ENCODE data around the gene POMP. TPM values are rescaled to one million over a fixed set of nuclear protein-coding genes. Genes with fewer than 3 reads are reported as not detected.

The POMP gene
- total RNA-seq, 2 experiments from 2014 or later, result 46.6 to 79.0 TPM

DNA sequence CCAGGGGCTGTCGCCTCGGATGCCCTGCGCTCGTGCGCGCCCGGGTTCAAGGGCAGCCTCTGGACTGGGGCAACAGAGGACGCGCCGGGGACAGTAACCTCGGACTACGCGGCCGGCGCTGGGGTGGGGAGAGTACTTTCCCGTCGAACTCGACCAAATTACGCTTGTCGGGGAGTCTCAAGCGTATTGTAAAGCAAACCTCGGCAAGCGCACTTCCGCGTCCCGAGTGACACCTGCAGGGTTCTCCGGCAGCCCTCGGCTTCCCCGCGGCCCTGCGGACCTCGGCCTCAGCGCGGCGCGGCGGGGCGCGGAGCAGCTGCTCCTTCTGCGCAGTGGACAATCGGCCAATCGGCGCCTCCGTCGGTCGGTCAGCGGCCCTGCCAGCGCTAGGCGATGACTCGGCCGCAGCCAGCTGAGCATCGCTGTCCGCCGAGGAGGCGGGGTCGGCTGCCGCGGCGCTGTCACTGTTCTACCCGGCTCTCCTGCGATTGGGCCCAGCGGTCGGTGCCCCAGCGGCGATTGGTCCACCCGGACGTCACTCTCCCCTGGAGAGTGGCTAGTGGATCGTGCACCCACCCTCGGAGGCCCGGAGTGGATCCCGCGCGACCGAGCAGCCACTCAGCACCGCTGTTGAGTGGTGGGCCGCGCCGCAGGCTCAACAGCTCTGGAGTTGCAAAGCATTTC lies 59.8 kb downstream of the POMP start, which contains the start of gene SLC46A3:
SLC46A3 (minus strand) TSS at position 428 of the 684 bp plus-strand sequence. CDS start 972 bp downstream, outside the sequence.
- Histone ChIP-seq H3K4me2 (ENCODE audit: low read length) (peak within 1 kb of the TSS; percentile 77), H3K4me3 (ENCODE audit: low read depth, low read length, poor library complexity, severe bottlenecking) (peak within 1 kb of the TSS; percentile 73), H3K27ac (ENCODE audit: low read depth, low read length, poor library complexity, severe bottlenecking) (no peak within 1 kb of the TSS), H3K36me3 (ENCODE audit: insufficient read depth, low read length) (no peaks in the 10 kb centered on the region; the same call in 1 of the 2 replicates), H3K4me1 (ENCODE audit: insufficient read depth, low read length, poor library complexity, severe bottlenecking) (peaks cover 16% of the 10 kb centered on the region), H3K9me2 (ENCODE audit: insufficient read depth, low read length) (no peaks in the 10 kb centered on the region), H3K9me3 (ENCODE audit: low read length) (no peaks in the 10 kb centered on the region), H3K79me2 (ENCODE audit: insufficient read depth, low read depth, low read length) (no peaks in the 10 kb centered on the region), H2AFZ (ENCODE audit: low read length) (peak within 1 kb of the TSS; percentile 98), H4K20me1 (ENCODE audit: insufficient read depth, low read length) (no peaks in the 10 kb centered on the region)
- ChIA-PET POLR2A (interaction anchor here (1.4 kb wide), 1 partner anchor 9 kb away, joined by 4 read pairs; no protein-coding TSS in a partner anchor), CTCF (ENCODE audit: unreplicated experiment) (no interaction called here)
- no TSS peak for BruUV-seq (replicated peaks)
- intact Hi-C loops (cut with micrococcal nuclease; ENCODE audit: unreplicated experiment), result no loop called here
- TF ChIP-seq CTCF (conservative IDR thresholded peaks at IDR 0.05; ENCODE audit: low read length) (peak; percentile 33; the same call in 1 of the 2 replicates), EZH2phosphoT487 (IDR thresholded peaks at IDR 0.05; ENCODE audit: borderline replicate concordance, low read depth, low read length) (no peak)
- peak; percentile 91 for DNase-seq (ENCODE audit: low spot score)

DNA sequence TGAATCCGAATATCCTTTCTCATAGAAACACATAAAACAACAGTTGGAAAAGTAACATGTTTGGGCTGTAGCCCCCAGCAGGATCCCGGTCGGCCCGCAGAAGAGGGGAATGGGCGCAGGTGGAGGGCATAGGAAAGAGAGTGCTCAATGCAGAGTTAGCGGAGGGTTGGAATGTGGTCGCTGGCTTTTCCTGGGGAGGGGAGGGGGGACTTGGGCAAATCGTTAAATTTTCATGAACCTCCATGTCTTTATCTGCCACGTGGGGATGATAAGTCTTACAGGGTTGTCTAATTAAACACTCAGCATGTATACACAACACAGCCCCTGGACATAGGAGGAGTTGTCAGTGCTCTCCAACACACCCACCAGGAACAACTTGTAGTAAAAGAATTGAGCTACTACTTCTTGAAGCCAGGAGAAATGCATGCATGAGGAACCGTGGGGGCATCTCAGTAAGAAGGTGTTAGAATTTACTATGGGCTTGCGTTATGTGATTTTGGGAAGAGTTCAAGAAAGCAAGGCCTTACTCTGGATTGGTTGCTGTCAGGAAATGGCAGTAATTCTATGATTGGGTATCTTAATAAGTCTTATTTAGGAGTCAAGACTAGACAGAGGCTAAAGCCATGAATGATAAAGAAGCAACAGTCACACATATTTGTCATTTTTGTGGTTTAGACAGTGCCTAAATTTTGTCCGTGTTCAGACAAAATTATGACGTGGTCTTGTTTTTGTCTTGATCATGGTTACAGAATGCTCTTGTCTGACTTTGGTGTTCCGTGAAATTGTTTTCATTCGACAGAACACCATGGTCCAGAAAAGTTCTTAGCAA lies 60.5 kb downstream of the POMP start:
- Histone ChIP-seq H2AFZ (ENCODE audit: low read length) (peak overlapping the region; percentile 98), H3K4me1 (ENCODE audit: insufficient read depth, low read length, poor library complexity, severe bottlenecking) (peaks cover 16% of the 10 kb centered on the region), H3K27ac (ENCODE audit: low read depth, low read length, poor library complexity, severe bottlenecking) (no peak overlapping the region), H3K79me2 (ENCODE audit: insufficient read depth, low read depth, low read length) (no peaks in the 10 kb centered on the region), H3K36me3 (ENCODE audit: insufficient read depth, low read length) (no peaks in the 10 kb centered on the region; the same call in 1 of the 2 replicates), H3K9me3 (ENCODE audit: low read length) (no peaks in the 10 kb centered on the region), H3K4me3 (ENCODE audit: low read depth, low read length, poor library complexity, severe bottlenecking) (peak overlapping the region; percentile 73), H3K4me2 (ENCODE audit: low read length) (peak overlapping the region; percentile 77), H3K9me2 (ENCODE audit: insufficient read depth, low read length) (no peaks in the 10 kb centered on the region), H4K20me1 (ENCODE audit: insufficient read depth, low read length) (no peaks in the 10 kb centered on the region)
- POLR2A ChIA-PET, result interaction anchor here (1.4 kb wide), 1 partner anchor 8 kb away, joined by 4 read pairs; no protein-coding TSS in a partner anchor
- intact Hi-C loops (cut with micrococcal nuclease; ENCODE audit: unreplicated experiment), result no loop called here
- DNase-seq (ENCODE audit: low spot score), result no peak
- CTCF ChIA-PET (ENCODE audit: unreplicated experiment), result no interaction called here
- TF ChIP-seq EZH2phosphoT487 (IDR thresholded peaks at IDR 0.05; ENCODE audit: borderline replicate concordance, low read depth, low read length) (no peak), CTCF (conservative IDR thresholded peaks at IDR 0.05; ENCODE audit: low read length) (no peak)
- BruUV-seq (replicated peaks), result no TSS peak
